Panc1 (cell line): Measurements from ENCODE around the gene DDAH1.

ENCODE experiments used
- CTCF ChIP-seq: fragments of 450-650 bp; IDR thresholded peaks from 2 replicates; pipeline ENCODE4 v1.5.1; 2017; ENCODE audit warnings: mild to moderate bottlenecking
- SIN3A ChIP-seq: IDR thresholded peaks from 2 replicates; pipeline ENCODE4 v1.6.1; 2012; ENCODE audit warnings: low read depth, mild to moderate bottlenecking, low read length, moderate library complexity, borderline replicate concordance; ENCODE audit not compliant: insufficient read depth

DNA sequence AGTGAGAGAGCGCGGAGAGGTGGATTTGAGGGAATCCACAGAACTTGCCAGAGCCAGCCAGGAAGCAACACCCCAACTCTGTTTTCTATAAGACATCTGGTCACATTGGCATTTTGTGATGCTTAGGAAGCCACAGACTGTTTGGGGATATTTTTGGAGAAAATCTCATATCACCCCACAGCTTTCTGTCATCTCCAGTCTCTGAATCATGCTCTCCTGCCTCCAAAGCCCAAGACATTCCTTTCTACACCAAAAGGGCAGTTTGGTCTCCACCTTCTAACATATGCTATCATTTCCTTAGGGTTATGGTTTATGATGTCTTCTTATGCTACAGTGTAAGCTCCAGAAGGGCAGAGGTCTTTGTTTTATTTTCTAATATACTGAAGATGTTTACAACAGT is 174.1 kb downstream of the DDAH1 start:
- no peak for TF ChIP-seq CTCF
- no peak for TF ChIP-seq SIN3A
